Suprapubic skin (tissue), 4 donors: ENCODE data around the gene PET100.

Experiments
- CTCF ChIP-seq, 2 donors: fragments of 200-600 bp in 1 of 2; fragments of 450-650 bp in 1 of 2; sonication (generic) in 1 of 2; IDR thresholded peaks; one replicate each; pipeline ENCODE4 v1.5.1; 2016 to 2019; ENCODE audit warnings: antibody characterized with exemption in 2 of 2, mild to moderate bottlenecking in 1 of 2, moderate library complexity in 1 of 2
- EP300 ChIP-seq: sonication (generic); formaldehyde crosslinking; IDR thresholded peaks from one replicate; pipeline ENCODE4 v1.6.1; 2017; ENCODE audit warnings: antibody characterized with exemption
- POLR2A ChIP-seq, 2 donors: fragments of 450-650 bp; IDR thresholded peaks; one replicate each; pipeline ENCODE4 v1.6.1; 2017; ENCODE audit warnings: antibody characterized with exemption in 2 of 2, mild to moderate bottlenecking in 2 of 2, moderate library complexity in 2 of 2
- POLR2AphosphoS5 ChIP-seq, 3 donors: sonication (generic); formaldehyde crosslinking; IDR thresholded peaks; one replicate each; pipeline ENCODE4 v1.6.1; 2017; ENCODE audit warnings: antibody characterized with exemption in 3 of 3

- no peak for TF ChIP-seq CTCF (IDR thresholded peaks at IDR 0.05)
- no peak for TF ChIP-seq EP300
- TF ChIP-seq POLR2A (IDR thresholded peaks at IDR 0.05) = no peak
- no peak for TF ChIP-seq POLR2AphosphoS5 (IDR thresholded peaks at IDR 0.05)
Observed at GRCh38 chr19:7632340-7633203, 3.0 kb downstream of the PET100 start.
